SU-DHL-6 (cell line): ENCODE results near the gene UNC5A.

ENCODE experiments used
- EZH2phosphoT487 ChIP-seq: fragments of 200-600 bp; sonication (generic), shearing (Covaris generic); conservative IDR thresholded peaks from 2 replicates; pipeline ENCODE4 v1.6.1; 2018; ENCODE audit warnings: mild to moderate bottlenecking, antibody characterized with exemption, low read length, moderate library complexity, mixed read lengths
- TF ChIP-seq, protein P1 (sequence below): fragments of 200-600 bp; sonication (generic); IDR thresholded peaks from one replicate; pipeline ENCODE4 v1.5.1; 2017; ENCODE audit warnings: antibody characterized with exemption, mild to moderate bottlenecking, low read length, moderate library complexity; ENCODE audit not compliant: insufficient read depth, poor library complexity, severe bottlenecking

DNA sequence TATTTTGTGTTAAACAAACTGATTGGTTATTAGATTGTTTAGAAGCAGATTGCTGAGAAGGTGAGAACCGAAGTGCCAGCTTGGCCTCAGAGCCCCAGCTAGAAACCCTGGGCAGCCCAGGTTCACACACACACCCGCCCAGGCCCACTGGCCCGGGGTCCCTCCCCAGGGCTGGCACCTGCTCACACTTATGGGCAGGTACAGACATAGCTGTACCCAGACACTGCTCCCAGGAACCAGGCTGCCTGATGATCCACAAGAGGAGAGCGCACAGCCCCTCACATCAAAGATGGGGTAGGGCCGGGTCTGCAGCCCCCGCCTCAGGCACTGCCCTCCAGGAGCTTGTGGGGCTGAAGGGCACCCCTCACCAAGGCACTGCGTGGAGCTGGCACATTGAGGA, 55.6 kb downstream of the UNC5A start:
- TF ChIP-seq, protein P1, sequence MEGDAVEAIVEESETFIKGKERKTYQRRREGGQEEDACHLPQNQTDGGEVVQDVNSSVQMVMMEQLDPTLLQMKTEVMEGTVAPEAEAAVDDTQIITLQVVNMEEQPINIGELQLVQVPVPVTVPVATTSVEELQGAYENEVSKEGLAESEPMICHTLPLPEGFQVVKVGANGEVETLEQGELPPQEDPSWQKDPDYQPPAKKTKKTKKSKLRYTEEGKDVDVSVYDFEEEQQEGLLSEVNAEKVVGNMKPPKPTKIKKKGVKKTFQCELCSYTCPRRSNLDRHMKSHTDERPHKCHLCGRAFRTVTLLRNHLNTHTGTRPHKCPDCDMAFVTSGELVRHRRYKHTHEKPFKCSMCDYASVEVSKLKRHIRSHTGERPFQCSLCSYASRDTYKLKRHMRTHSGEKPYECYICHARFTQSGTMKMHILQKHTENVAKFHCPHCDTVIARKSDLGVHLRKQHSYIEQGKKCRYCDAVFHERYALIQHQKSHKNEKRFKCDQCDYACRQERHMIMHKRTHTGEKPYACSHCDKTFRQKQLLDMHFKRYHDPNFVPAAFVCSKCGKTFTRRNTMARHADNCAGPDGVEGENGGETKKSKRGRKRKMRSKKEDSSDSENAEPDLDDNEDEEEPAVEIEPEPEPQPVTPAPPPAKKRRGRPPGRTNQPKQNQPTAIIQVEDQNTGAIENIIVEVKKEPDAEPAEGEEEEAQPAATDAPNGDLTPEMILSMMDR: no peak
- TF ChIP-seq EZH2phosphoT487: no peak
